B cell (primary cell): ENCODE results near the gene VAMP4. TPM values are rescaled to one million over a fixed set of nuclear protein-coding genes. Genes with fewer than 3 reads are reported as not detected.

ENCODE experiments used
- ATAC-seq: fragments of 200-7000 bp; cut with Tn5 transposase; one replicate; pipeline ENCODE4 v1.10.0; 2021; ENCODE audit warnings: low read depth, mild to moderate bottlenecking, moderate number of reproducible peaks, moderate library complexity
- CTCF ChIA-PET: fragments of 350-600 bp; sonication (Branson Sonifier 250); formaldehyde crosslinking; loops from one replicate; lab custom pipeline; 2021; ENCODE audit warnings: antibody characterized with exemption, inconsistent platforms; lab: Charles Lee
- POLR2A ChIA-PET: fragments of 350-600 bp; sonication (Branson Sonifier 250); formaldehyde crosslinking; loops from one replicate; lab custom pipeline; 2021; ENCODE audit warnings: antibody characterized with exemption; lab: Charles Lee
- DNase-seq: peaks from one replicate; pipeline ENCODE4 v3.0.0; 2013
- H2AFZ ChIP-seq: 2 replicates; pipeline ENCODE4 v1.6.1; 2012; ENCODE audit warnings: mild to moderate bottlenecking, low read depth, low read length; ENCODE audit not compliant: insufficient read depth, poor library complexity, severe bottlenecking
- H3K27ac ChIP-seq, 2 donors: 1 replicate in 1 of 2; 2 replicates in 1 of 2; pipeline ENCODE4 v1.5.1; 2012 to 2013; ENCODE audit warnings: low read length in 2 of 2, mild to moderate bottlenecking in 2 of 2, moderate library complexity in 1 of 2
- H3K27me3 ChIP-seq, 4 experiments: fragments of 200-600 bp in 1 of 4; sonication (generic) in 1 of 4; replicated peaks in 1 of 4; 1 replicate in 2 of 4; 2 replicates in 2 of 4; pipeline versions ENCODE4 v1.6.1 to v1.7.0; 2013 to 2016; ENCODE audit warnings: low read length in 3 of 4, mild to moderate bottlenecking in 2 of 4, mixed read lengths in 1 of 4, moderate library complexity in 1 of 4; ENCODE audit not compliant: insufficient read depth in 4 of 4, control insufficient read depth in 3 of 4; ENCODE audit errors: control extremely low read depth in 1 of 4
- H3K36me3 ChIP-seq, 2 experiments: replicated peaks in 1 of 2; 1 replicate in 1 of 2; 2 replicates in 1 of 2; pipeline versions ENCODE4 v1.6.1 to v1.7.1; 2013; ENCODE audit warnings: low read length in 1 of 2; ENCODE audit not compliant: insufficient read depth in 2 of 2, control insufficient read depth in 1 of 2; ENCODE audit errors: control extremely low read depth in 1 of 2, extremely low read depth in 1 of 2
- H3K4me1 ChIP-seq, 2 donors: fragments of 200-600 bp in 1 of 2; sonication (generic) in 1 of 2; 1 replicate in 1 of 2; 2 replicates in 1 of 2; pipeline versions ENCODE4 v1.5.1 to v1.6.1; 2013 to 2017; ENCODE audit warnings: low read length in 2 of 2; ENCODE audit not compliant: control insufficient read depth in 2 of 2, insufficient read depth in 2 of 2
- H3K4me2 ChIP-seq: replicated peaks from 2 replicates; pipeline ENCODE3; 2012; ENCODE audit warnings: mild to moderate bottlenecking, low read depth, low read length; ENCODE audit not compliant: poor library complexity, severe bottlenecking
- H3K4me3 ChIP-seq, 5 experiments: fragments of 200-600 bp in 1 of 5; sonication (generic) in 1 of 5; 1 replicate in 3 of 5; 2 replicates in 2 of 5; pipeline versions ENCODE4 v1.5.1 to v1.7.0; 2011 to 2016; ENCODE audit warnings: low read length in 4 of 5, mild to moderate bottlenecking in 4 of 5, low read depth in 2 of 5, control low read depth in 1 of 5, moderate library complexity in 1 of 5; ENCODE audit not compliant: insufficient read depth in 1 of 5; ENCODE audit errors: control extremely low read depth in 1 of 5, extremely low read depth in 1 of 5
- H3K79me2 ChIP-seq: fragments of 200-600 bp; sonication (generic); one replicate; pipeline ENCODE4 v1.6.0; 2016; ENCODE audit warnings: low read length; ENCODE audit not compliant: control insufficient read depth, insufficient read depth
- H3K9ac ChIP-seq: fragments of 200-600 bp; sonication (generic); 2 replicates; pipeline ENCODE4 v1.6.1; 2017; ENCODE audit warnings: mild to moderate bottlenecking, low read length, moderate library complexity
- H3K9me3 ChIP-seq, 3 donors: one replicate each; pipeline versions ENCODE4 v1.6.1 to v1.7.1; 2013; ENCODE audit warnings: low read length in 2 of 3; ENCODE audit not compliant: control insufficient read depth in 2 of 3, insufficient read depth in 1 of 3; ENCODE audit errors: control extremely low read depth in 1 of 3
- H4K20me1 ChIP-seq: 2 replicates; pipeline ENCODE4 v1.6.0; 2012; ENCODE audit warnings: mild to moderate bottlenecking, low read length; ENCODE audit not compliant: insufficient read depth, control insufficient read depth, poor library complexity, severe bottlenecking
- H3K27ac Mint-ChIP-seq: one replicate; pipeline ENCODE4 v1.8.0; 2021; ENCODE audit warnings: mixed read lengths
- H3K27me3 Mint-ChIP-seq: one replicate; pipeline ENCODE4 v1.8.0; 2021; ENCODE audit warnings: mixed read lengths
- H3K4me1 Mint-ChIP-seq: one replicate; pipeline ENCODE4 v1.8.0; 2021; ENCODE audit warnings: mixed read lengths
- H3K4me3 Mint-ChIP-seq: one replicate; pipeline ENCODE4 v1.8.0; 2021; ENCODE audit warnings: mixed read lengths
- H3K9me3 Mint-ChIP-seq: one replicate; pipeline ENCODE4 v1.8.0; 2022; ENCODE audit warnings: mixed read lengths; ENCODE audit not compliant: insufficient read depth
- EZH2 ChIP-seq: IDR thresholded peaks from 2 replicates; pipeline ENCODE4 v1.6.1; 2012; ENCODE audit warnings: borderline replicate concordance, low read depth, mild to moderate bottlenecking, moderate library complexity, low read length; ENCODE audit not compliant: insufficient read depth, poor library complexity, severe bottlenecking
- WGBS: methylation state at CpG from one replicate; pipeline ENCODE4 v1.1.5; 2013; ENCODE audit warnings: missing lambda C conversion rate; ENCODE audit not compliant: insufficient coverage; 5-methylcytosine and 5-hydroxymethylcytosine counted together
- intact Hi-C: fragments of 100-400 bp; cut with micrococcal nuclease; formaldehyde crosslinking; loops from one replicate; pipeline ENCODE4 v1.10.0; 2022
- polyA plus RNA-seq: library from polyadenylated mRNA; depleted of rRNA; stranded (reverse); fragments of >200 nt; gene quantifications from 2 replicates; pipeline ENCODE4 v1.2.3, GENCODE V29; 2012
- total RNA-seq, 2 donors: library from RNA; stranded (reverse); fragments of 120-200 nt in 1 of 2; gene quantifications; 1 replicate in 1 of 2; 2 replicates in 1 of 2; pipeline versions ENCODE4 v1.2.3 to v1.2.4, GENCODE V29; 2013 to 2022
- TF ChIP-seq, protein P1 (sequence below): fragments of 200-600 bp; IDR thresholded peaks from one replicate; pipeline ENCODE4 v1.8.0; 2022; ENCODE audit warnings: antibody characterized with exemption, mild to moderate bottlenecking

VAMP4 gene
- total and polyA plus RNA-seq, 2 donors (not counting 1 experiment from before 2014, with no cell fraction given), result 11.6 to 21.8 TPM

DNA sequence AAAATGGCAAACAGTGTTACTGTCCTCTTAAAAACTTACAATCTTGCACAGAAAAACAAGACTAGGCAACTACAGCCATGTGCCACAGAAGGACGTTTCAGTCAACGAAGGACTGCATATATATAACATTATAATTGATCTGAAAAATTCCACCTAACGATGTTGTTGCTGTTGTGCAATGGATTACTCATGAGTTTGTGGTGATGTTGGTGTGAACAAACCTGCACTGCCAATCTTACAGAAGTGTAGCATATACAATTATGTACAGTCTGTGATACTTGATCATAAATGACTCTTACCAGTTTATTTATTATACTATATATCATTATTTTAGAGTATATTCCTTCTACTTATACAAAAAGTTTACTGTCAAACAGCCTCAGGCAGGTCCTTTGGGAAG is 6.8 kb upstream of the VAMP4 start:
- no peak overlapping the region for H3K4me3 ChIP-seq
- no peaks in the 10 kb centered on the region for H3K27me3 ChIP-seq
- no peak overlapping the region for H3K9ac ChIP-seq
- no peak overlapping the region for H3K27ac ChIP-seq
- Mint-ChIP-seq H3K4me1 (no peaks in the 10 kb centered on the region), H3K4me3 (no peak overlapping the region), H3K9me3 (no peaks in the 10 kb centered on the region), H3K27me3 (peaks cover 4% of the 10 kb centered on the region), H3K27ac (no peak overlapping the region)
- H3K9me3 ChIP-seq, result no peaks in the 10 kb centered on the region
- POLR2A ChIA-PET, result no interaction called here
- TF ChIP-seq, protein P1, sequence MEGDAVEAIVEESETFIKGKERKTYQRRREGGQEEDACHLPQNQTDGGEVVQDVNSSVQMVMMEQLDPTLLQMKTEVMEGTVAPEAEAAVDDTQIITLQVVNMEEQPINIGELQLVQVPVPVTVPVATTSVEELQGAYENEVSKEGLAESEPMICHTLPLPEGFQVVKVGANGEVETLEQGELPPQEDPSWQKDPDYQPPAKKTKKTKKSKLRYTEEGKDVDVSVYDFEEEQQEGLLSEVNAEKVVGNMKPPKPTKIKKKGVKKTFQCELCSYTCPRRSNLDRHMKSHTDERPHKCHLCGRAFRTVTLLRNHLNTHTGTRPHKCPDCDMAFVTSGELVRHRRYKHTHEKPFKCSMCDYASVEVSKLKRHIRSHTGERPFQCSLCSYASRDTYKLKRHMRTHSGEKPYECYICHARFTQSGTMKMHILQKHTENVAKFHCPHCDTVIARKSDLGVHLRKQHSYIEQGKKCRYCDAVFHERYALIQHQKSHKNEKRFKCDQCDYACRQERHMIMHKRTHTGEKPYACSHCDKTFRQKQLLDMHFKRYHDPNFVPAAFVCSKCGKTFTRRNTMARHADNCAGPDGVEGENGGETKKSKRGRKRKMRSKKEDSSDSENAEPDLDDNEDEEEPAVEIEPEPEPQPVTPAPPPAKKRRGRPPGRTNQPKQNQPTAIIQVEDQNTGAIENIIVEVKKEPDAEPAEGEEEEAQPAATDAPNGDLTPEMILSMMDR, result no peak
- TF ChIP-seq EZH2, result no peak
- H3K36me3 ChIP-seq, result no peaks in the 10 kb centered on the region
- no peaks in the 10 kb centered on the region for H3K79me2 ChIP-seq
- intact Hi-C loops, result no loop called here
- no peak overlapping the region for H2AFZ ChIP-seq
- DNase-seq, result no peak
- ATAC-seq, result no peak
- no peaks in the 10 kb centered on the region for H4K20me1 ChIP-seq
- no CpG with 5 or more reads among the region's 3 CpGs for WGBS
- no peak overlapping the region for H3K4me2 ChIP-seq
- H3K4me1 ChIP-seq, result peaks cover 0 to under 1% of the 10 kb centered on the region in 2 donors
- CTCF ChIA-PET, result no interaction called here

DNA sequence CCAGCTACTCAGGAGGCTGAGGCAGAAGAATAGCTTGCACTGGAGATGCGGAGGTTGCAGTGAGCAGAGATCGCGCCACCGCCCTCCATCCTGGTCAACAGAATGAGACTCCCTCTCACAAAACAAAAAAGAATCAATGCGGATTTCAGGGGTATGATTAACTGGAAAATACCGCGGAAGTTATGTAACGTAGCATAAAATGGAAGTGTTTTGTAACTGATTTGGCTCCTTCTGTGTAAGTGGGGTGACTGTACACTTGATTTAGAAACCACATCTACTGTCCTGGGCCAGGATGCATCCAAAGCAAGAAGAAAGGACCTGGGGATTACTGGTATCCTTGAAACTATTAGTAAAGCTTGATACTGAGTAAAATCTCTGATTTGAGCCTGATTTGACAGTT is 3.1 kb upstream of the VAMP4 start:
- Histone ChIP-seq H3K27me3 (no peaks in the 10 kb centered on the region), H4K20me1 (no peaks in the 10 kb centered on the region), H2AFZ (no peak overlapping the region), H3K9ac (no peak overlapping the region), H3K4me2 (no peak overlapping the region), H3K4me3 (no peak overlapping the region), H3K36me3 (no peaks in the 10 kb centered on the region), H3K27ac (no peak overlapping the region), H3K4me1 (peaks cover 20 to 23% of the 10 kb centered on the region in 2 donors), H3K79me2 (peaks cover 9% of the 10 kb centered on the region), H3K9me3 (no peaks in the 10 kb centered on the region)
- ATAC-seq (no peak), DNase-seq (no peak)
- TF ChIP-seq, protein P1, result no peak
- TF ChIP-seq EZH2, result no peak
- Mint-ChIP-seq H3K27ac (no peak overlapping the region), H3K9me3 (no peaks in the 10 kb centered on the region), H3K4me1 (peaks cover 33% of the 10 kb centered on the region), H3K27me3 (no peaks in the 10 kb centered on the region), H3K4me3 (no peak overlapping the region)
- intact Hi-C loops, result loop anchor here (5.0 kb wide), 1 partner anchor 697 kb away; the partner anchor contains the start of gene PIGC
- CTCF ChIA-PET, result no interaction called here
- POLR2A ChIA-PET, result no interaction called here
- WGBS, result no CpG with 5 or more reads among the region's 8 CpGs
